ENCODE results near the gene ADGRF3. TPM values are rescaled to one million over a fixed set of nuclear protein-coding genes. Genes with fewer than 3 reads are reported as not detected.

Gene ADGRF3
- total and polyA plus RNA-seq, 2 of the 13 experiments (the other 11 are each of a cell fraction or from before 2014, with no cell fraction given), result 0.40 to 1.5 TPM

GRCh38 chr2:26345545-26346453 is 790 bp downstream of the ADGRF3 start, which contains the start of gene SELENOI (continued):
- peak; percentile 58; the same call in 1 of the 2 replicates for TF ChIP-seq GMEB2 (CRISPR knock-in tag; IDR thresholded peaks at IDR 0.05; ENCODE audit: low read depth)
- peak; percentile 22; the same call in 1 of the 2 replicates for TF ChIP-seq HMG20B (CRISPR knock-in tag; conservative IDR thresholded peaks at IDR 0.05)
- TF ChIP-seq PITX1 (CRISPR knock-in tag; IDR thresholded peaks at IDR 0.05), result no peak; the same call in 1 of the 2 replicates
- TF ChIP-seq TFE3 (CRISPR knock-in tag; IDR thresholded peaks at IDR 0.05), result peak; percentile 69; the same call in 1 of the 2 replicates
- TF ChIP-seq SYNCRIP (IDR thresholded peaks at IDR 0.05; ENCODE audit: insufficient read depth, low read depth, low read length), result no peak
- no peak; the same call in 1 of the 2 replicates for TF ChIP-seq TOE1 (CRISPR knock-in tag; IDR thresholded peaks at IDR 0.05)
- TF ChIP-seq ZNF83 (CRISPR knock-in tag; IDR thresholded peaks at IDR 0.05; ENCODE audit: borderline replicate concordance), result no peak; the same call in 1 of the 2 replicates
- peak; percentile 82 for TF ChIP-seq ERF (CRISPR knock-in tag; IDR thresholded peaks at IDR 0.05)
- TF ChIP-seq, protein P1, sequence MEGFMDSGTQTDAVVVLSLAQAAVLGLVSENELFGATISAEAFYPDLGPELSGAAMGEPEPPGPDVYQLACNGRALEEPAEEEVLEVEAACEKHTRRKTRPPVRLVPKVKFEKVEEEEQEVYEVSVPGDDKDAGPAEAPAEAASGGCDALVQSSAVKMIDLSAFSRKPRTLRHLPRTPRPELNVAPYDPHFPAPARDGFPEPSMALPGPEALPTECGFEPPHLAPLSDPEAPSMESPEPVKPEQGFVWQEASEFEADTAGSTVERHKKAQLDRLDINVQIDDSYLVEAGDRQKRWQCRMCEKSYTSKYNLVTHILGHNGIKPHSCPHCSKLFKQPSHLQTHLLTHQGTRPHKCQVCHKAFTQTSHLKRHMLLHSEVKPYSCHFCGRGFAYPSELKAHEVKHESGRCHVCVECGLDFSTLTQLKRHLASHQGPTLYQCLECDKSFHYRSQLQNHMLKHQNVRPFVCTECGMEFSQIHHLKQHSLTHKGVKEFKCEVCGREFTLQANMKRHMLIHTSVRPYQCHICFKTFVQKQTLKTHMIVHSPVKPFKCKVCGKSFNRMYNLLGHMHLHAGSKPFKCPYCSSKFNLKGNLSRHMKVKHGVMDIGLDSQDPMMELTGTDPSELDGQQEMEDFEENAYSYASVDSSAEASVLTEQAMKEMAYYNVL (CRISPR knock-in tag; IDR thresholded peaks at IDR 0.05; ENCODE audit: borderline replicate concordance), result 0 out of 2 replicates have a peak, but pooled peaks have one; percentile 33
- no peak for TF ChIP-seq ZSCAN30 (CRISPR knock-in tag; IDR thresholded peaks at IDR 0.05)
- no peak for TF ChIP-seq SMC3 (IDR thresholded peaks at IDR 0.05; ENCODE audit: low read length)
- peak; percentile 79 for TF ChIP-seq KDM2A (CRISPR knock-in tag; IDR thresholded peaks at IDR 0.05; ENCODE audit: borderline replicate concordance, low read depth)
- 0 out of 2 replicates have a peak, but pooled peaks have one; percentile 53 for TF ChIP-seq ZNF691 (CRISPR knock-in tag; IDR thresholded peaks at IDR 0.05; ENCODE audit: borderline replicate concordance, low read depth)
- peak; percentile 85 for TF ChIP-seq ZNF543 (CRISPR knock-in tag; IDR thresholded peaks at IDR 0.05)
- no peak for TF ChIP-seq ZUFSP (CRISPR knock-in tag; IDR thresholded peaks at IDR 0.05; ENCODE audit: borderline replicate concordance)
- TF ChIP-seq, protein P2, sequence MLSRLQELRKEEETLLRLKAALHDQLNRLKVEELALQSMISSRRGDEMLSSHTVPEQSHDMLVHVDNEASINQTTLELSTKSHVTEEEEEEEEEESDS (CRISPR knock-in tag; IDR thresholded peaks at IDR 0.05; ENCODE audit: borderline replicate concordance), result 0 out of 2 replicates have a peak, but pooled peaks have one; percentile 74
- TF ChIP-seq SNRNP70 (IDR thresholded peaks at IDR 0.05; ENCODE audit: low read depth, low read length), result no peak
- TF ChIP-seq, protein P3, sequence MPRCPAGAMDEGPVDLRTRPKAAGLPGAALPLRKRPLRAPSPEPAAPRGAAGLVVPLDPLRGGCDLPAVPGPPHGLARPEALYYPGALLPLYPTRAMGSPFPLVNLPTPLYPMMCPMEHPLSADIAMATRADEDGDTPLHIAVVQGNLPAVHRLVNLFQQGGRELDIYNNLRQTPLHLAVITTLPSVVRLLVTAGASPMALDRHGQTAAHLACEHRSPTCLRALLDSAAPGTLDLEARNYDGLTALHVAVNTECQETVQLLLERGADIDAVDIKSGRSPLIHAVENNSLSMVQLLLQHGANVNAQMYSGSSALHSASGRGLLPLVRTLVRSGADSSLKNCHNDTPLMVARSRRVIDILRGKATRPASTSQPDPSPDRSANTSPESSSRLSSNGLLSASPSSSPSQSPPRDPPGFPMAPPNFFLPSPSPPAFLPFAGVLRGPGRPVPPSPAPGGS (CRISPR knock-in tag; IDR thresholded peaks at IDR 0.05), result peak; percentile 56
